Kidney (tissue), 14 donors: ENCODE data around the gene STXBP3. TPM values are rescaled to one million over a fixed set of nuclear protein-coding genes. Genes with fewer than 3 reads are reported as not detected.

Source experiments
- DNase-seq, 5 donors: peaks; one replicate each; pipeline ENCODE4 v3.0.0-alpha.2; 2013 to 2020
- FAIRE-seq: peaks from 2 replicates; lab custom pipeline; 2012; peaks lifted over from hg19 to GRCh38; lab: Jason Lieb, UNC
- H3K27ac ChIP-seq, 2 donors: one replicate each; pipeline ENCODE4 v1.7.0; 2013; ENCODE audit warnings: low read depth in 2 of 2, low read length in 2 of 2, inconsistent platforms in 1 of 2
- H3K27me3 ChIP-seq: one replicate; pipeline ENCODE4 v1.7.1; 2013; ENCODE audit warnings: low read length, inconsistent platforms; ENCODE audit not compliant: control insufficient read depth, insufficient read depth
- H3K36me3 ChIP-seq, 3 donors: one replicate each; pipeline versions ENCODE4 v1.7.0 to v1.7.1; 2013; ENCODE audit warnings: low read length in 3 of 3, control low read depth in 1 of 3, inconsistent platforms in 1 of 3; ENCODE audit not compliant: insufficient read depth in 3 of 3, control insufficient read depth in 2 of 3
- H3K4me1 ChIP-seq, 3 donors: one replicate each; pipeline versions ENCODE4 v1.7.0 to v1.7.1; 2013; ENCODE audit warnings: low read length in 3 of 3, inconsistent platforms in 1 of 3, low read depth in 1 of 3; ENCODE audit not compliant: control insufficient read depth in 2 of 3, insufficient read depth in 2 of 3
- H3K4me3 ChIP-seq, 3 donors: one replicate each; pipeline versions ENCODE4 v1.7.0 to v1.8.1; 2013; ENCODE audit warnings: low read length in 3 of 3, control low read depth in 1 of 3, inconsistent platforms in 1 of 3
- H3K9ac ChIP-seq, 3 donors: one replicate each; pipeline versions ENCODE4 v1.7.0 to v1.7.1; 2013; ENCODE audit warnings: low read length in 3 of 3, control low read depth in 1 of 3, inconsistent platforms in 1 of 3
- H3K9me3 ChIP-seq, 3 donors: one replicate each; pipeline versions ENCODE4 v1.7.0 to v1.7.1; 2013; ENCODE audit warnings: low read length in 3 of 3, control low read depth in 1 of 3, inconsistent platforms in 1 of 3; ENCODE audit not compliant: control insufficient read depth in 2 of 3, insufficient read depth in 1 of 3
- CTCF ChIP-seq: IDR thresholded peaks from 3 replicates; pipeline ENCODE4 v1.5.1; 2012; ENCODE audit warnings: mild to moderate bottlenecking, moderate library complexity, borderline replicate concordance; ENCODE audit not compliant: insufficient read depth; ENCODE audit errors: extremely low read depth
- intact Hi-C: fragments of 100-400 bp; cut with DNase I; formaldehyde crosslinking; loops from one replicate; pipeline ENCODE4 v1.11.1; 2022
- polyA plus RNA-seq: library from polyadenylated mRNA; stranded (reverse); fragments of 350-450 nt; fragmentation: Illumina TruSeq; extraction: RNeasy Lipid Tissue Mini Kit (QIAGEN cat#74804); gene quantifications from one replicate; pipeline ENCODE4 v1.2.3, GENCODE V29; 2014; ENCODE audit warnings: low read depth, low replicate concordance; ENCODE audit not compliant: insufficient read depth
- total RNA-seq: library from RNA; stranded (reverse); fragmentation: NEBNext Ultra II Directional; extraction: Animal tissue kit (Norgen Biotek cat#: 25700); gene quantifications from one replicate; pipeline ENCODE4 v1.2.1, GENCODE V29; 2021
- donor health status: control.
- donor health status: control.
- donor health status: control.
- donor health status: control.
- donor health status: control.
- donor health status: DM: yes; HTN: yes; CAD: no.
- donor health status: Normal renal cell carcinoma (clear cell type).

STXBP3 gene
- total and polyA plus RNA-seq, 2 donors from 2014 or later = 26.0 to 61.4 TPM

GRCh38 chr1:108725906-108726305 lies 20.6 kb upstream of the STXBP3 start:
- intact Hi-C loops = no loop called here
- no peak for TF ChIP-seq CTCF
- DNase-seq (no peak), FAIRE-seq (no peak)
- no peaks in the 10 kb centered on the region for H3K9me3 ChIP-seq
- H3K4me3 ChIP-seq = no peak overlapping the region
- H3K4me1 ChIP-seq = no peaks in the 10 kb centered on the region
- H3K36me3 ChIP-seq = no peaks in the 10 kb centered on the region
- no peaks in the 10 kb centered on the region for H3K27me3 ChIP-seq
- H3K27ac ChIP-seq = no peak overlapping the region
- no peak overlapping the region for H3K9ac ChIP-seq

DNA sequence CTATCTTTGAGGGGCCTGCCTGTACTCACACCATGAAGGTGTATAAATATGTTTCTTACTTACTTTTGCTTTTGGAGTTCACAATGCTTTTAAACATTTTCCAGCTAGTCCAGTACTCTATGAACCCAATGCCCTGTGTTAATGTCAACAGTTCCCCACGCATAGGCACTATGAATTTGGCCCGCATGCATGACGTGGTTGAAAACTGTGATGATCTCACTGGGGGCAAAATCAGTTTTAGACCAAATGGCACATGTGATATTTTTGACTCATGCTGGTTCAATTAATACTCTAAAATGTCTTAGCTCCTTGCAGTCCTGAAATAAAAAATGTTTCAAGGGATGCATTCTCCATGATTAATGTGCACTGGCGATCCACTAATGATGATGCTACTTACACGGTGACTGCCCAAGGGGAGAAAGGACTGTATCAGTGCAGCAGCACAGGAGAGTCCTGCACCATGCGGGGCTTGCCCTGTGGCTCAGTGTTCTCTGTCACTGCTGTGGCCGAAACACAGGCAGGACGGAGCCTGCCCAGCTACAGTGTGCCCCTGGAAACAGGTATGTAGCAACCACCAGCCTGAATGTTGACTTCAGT lies 18.0 kb upstream of the STXBP3 start:
- H3K27ac ChIP-seq = no peak overlapping the region
- DNase-seq = no peak
- no peaks in the 10 kb centered on the region for H3K9me3 ChIP-seq
- H3K36me3 ChIP-seq = no peaks in the 10 kb centered on the region
- no peaks in the 10 kb centered on the region for H3K4me1 ChIP-seq
- H3K4me3 ChIP-seq = no peak overlapping the region
- intact Hi-C loops = no loop called here
- H3K9ac ChIP-seq = no peak overlapping the region
- FAIRE-seq = no peak
- H3K27me3 ChIP-seq = no peaks in the 10 kb centered on the region
- no peak for TF ChIP-seq CTCF

DNA sequence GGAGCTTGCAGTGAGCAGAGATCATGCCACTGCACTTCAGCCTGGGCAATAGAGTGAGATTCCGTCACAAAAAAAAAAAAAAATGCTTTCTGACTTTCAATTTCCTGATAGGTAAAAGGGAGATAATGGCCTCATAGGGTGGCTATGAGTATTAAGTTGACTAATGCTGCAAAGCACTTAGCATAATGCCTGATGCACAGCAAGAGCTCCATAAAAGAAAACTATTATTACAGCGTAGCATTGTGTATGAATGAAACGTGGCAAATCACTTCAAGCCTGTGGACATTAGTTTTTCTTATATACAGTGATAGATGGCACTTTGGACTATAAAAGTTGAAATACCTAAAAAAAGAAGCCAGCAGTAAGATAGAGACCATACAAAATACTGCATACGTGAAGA lies 17.0 kb upstream of the STXBP3 start:
- no peak overlapping the region for H3K4me3 ChIP-seq
- DNase-seq = no peak
- no peak overlapping the region for H3K9ac ChIP-seq
- H3K9me3 ChIP-seq = no peaks in the 10 kb centered on the region
- no peak for TF ChIP-seq CTCF
- intact Hi-C loops = no loop called here
- no peak overlapping the region for H3K27ac ChIP-seq
- H3K36me3 ChIP-seq = no peaks in the 10 kb centered on the region
- H3K4me1 ChIP-seq = no peaks in the 10 kb centered on the region
- FAIRE-seq = no peak
- H3K27me3 ChIP-seq = no peaks in the 10 kb centered on the region

GRCh38 chr1:108732398-108732797 lies 14.1 kb upstream of the STXBP3 start:
- no peaks in the 10 kb centered on the region for H3K27me3 ChIP-seq
- no peak overlapping the region for H3K9ac ChIP-seq
- intact Hi-C loops = no loop called here
- no peaks in the 10 kb centered on the region for H3K36me3 ChIP-seq
- no peaks in the 10 kb centered on the region for H3K9me3 ChIP-seq
- no peak for DNase-seq
- FAIRE-seq = no peak
- no peak overlapping the region for H3K27ac ChIP-seq
- no peak overlapping the region for H3K4me3 ChIP-seq
- no peak for TF ChIP-seq CTCF
- no peaks in the 10 kb centered on the region for H3K4me1 ChIP-seq
